Smooth muscle cell (in vitro differentiated cells): ENCODE data around the gene RHOBTB1. TPM values are rescaled to one million over a fixed set of nuclear protein-coding genes. Genes with fewer than 3 reads are reported as not detected.
A peak's percentile ranks its signal among the peaks of the same experiment; 100 is the strongest.
"Not testable (repeated sequence)": the region's sequence is repeated elsewhere in the genome, so short reads cannot be mapped to it uniquely, and the experiment has no call there.

Source experiments
- DNase-seq: peaks from one replicate; lab custom pipeline; 2025; ENCODE audit not compliant: unreplicated experiment; lab: John Stamatoyannopoulos, UW
- H2AFZ ChIP-seq: fragments of 200-600 bp; sonication (generic); 2 replicates; pipeline ENCODE4 v1.6.0; 2016; ENCODE audit warnings: antibody characterized with exemption, low read depth, mild to moderate bottlenecking
- H3F3A ChIP-seq: fragments of 200-600 bp; sonication (generic); 2 replicates; pipeline ENCODE4 v1.6.0; 2017; ENCODE audit warnings: antibody characterized with exemption, low read depth
- H3K27ac ChIP-seq: fragments of 200-600 bp; sonication (generic); 2 replicates; pipeline ENCODE4 v1.5.1; 2016; ENCODE audit warnings: low read depth, mild to moderate bottlenecking
- H3K27me3 ChIP-seq: fragments of 200-600 bp; sonication (generic); 2 replicates; pipeline ENCODE4 v1.6.1; 2016; ENCODE audit warnings: low read depth, mild to moderate bottlenecking
- H3K36me3 ChIP-seq: fragments of 200-600 bp; sonication (generic); 2 replicates; pipeline ENCODE4 v1.5.1; 2016; ENCODE audit warnings: low read depth
- H3K4me1 ChIP-seq: fragments of 200-600 bp; sonication (generic); 2 replicates; pipeline ENCODE4 v1.5.1; 2016; ENCODE audit warnings: low read depth
- H3K4me2 ChIP-seq: fragments of 200-600 bp; sonication (generic); 2 replicates; pipeline ENCODE4 v1.6.0; 2016; ENCODE audit warnings: mild to moderate bottlenecking
- H3K4me3 ChIP-seq: fragments of 200-600 bp; sonication (generic); 2 replicates; pipeline ENCODE4 v1.5.1; 2016; ENCODE audit warnings: mild to moderate bottlenecking
- H3K79me2 ChIP-seq: fragments of 200-600 bp; sonication (generic); 2 replicates; pipeline ENCODE4 v1.6.0; 2016; ENCODE audit warnings: low read depth, mild to moderate bottlenecking
- H3K9ac ChIP-seq: fragments of 200-600 bp; sonication (generic); 2 replicates; pipeline ENCODE4 v1.6.0; 2016; ENCODE audit warnings: low read depth
- H3K9me3 ChIP-seq: fragments of 200-600 bp; sonication (generic); replicated peaks from 2 replicates; pipeline ENCODE4 v1.5.1; 2016; ENCODE audit warnings: low read depth
- H4K20me1 ChIP-seq: fragments of 200-600 bp; sonication (generic); 2 replicates; pipeline ENCODE4 v1.6.0; 2016; ENCODE audit warnings: low read depth
- WGBS: methylation state at CpG from one replicate; pipeline ENCODE4 v1.1.7; 2016; ENCODE audit warnings: low lambda C conversion rate; 5-methylcytosine and 5-hydroxymethylcytosine counted together
- polyA plus RNA-seq: library from polyadenylated mRNA; unstranded; fragments of >200 nt; fragmentation: Nextera tagmentation; extraction: Ambion mirVana; gene quantifications from 2 replicates; pipeline ENCODE4 v1.2.1, GENCODE V29; 2016
- total RNA-seq: library from RNA; depleted of rRNA; stranded (reverse); fragments of >200 nt; gene quantifications from 2 replicates; pipeline ENCODE4 v1.2.3, GENCODE V29; 2014
- TF ChIP-seq, protein P1 (sequence below): fragments of 200-600 bp; sonication (generic); IDR thresholded peaks from 2 replicates; pipeline ENCODE4 v1.5.1; 2017; ENCODE audit warnings: borderline replicate concordance, mild to moderate bottlenecking, antibody characterized with exemption; ENCODE audit not compliant: insufficient read depth, poor library complexity, severe bottlenecking

The RHOBTB1 gene
- total and polyA plus RNA-seq, 2 experiments from 2014 or later = 33.7 to 49.1 TPM

DNA sequence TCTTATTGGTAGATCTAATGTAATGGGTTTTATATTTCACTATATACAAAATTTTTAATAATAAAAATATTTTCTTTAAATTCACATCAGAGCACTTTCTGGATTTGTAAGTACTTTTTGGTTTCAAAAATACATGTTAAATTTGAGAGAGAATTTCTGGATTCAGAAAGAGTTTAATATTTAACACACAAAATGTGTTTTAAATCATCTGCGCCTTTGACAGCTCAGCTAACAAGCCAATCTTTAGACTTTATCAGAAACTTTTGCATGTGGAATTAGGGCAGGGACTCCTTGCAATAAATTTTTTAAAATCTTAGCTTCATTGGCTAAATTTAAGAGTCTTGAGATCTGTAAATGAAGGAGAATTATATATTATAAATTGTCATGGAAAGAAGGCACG is 32.7 kb upstream of the RHOBTB1 start:
- Histone ChIP-seq H3K27me3 (no peaks in the 10 kb centered on the region), H3K4me1 (peaks cover 3% of the 10 kb centered on the region), H3K27ac (peak overlapping the region; percentile 25), H3K36me3 (no peaks in the 10 kb centered on the region), H3K9me3 (no peaks in the 10 kb centered on the region), H3K4me2 (no peak overlapping the region), H2AFZ (no peak overlapping the region), H3F3A (peaks cover 4% of the 10 kb centered on the region), H3K9ac (no peak overlapping the region), H3K79me2 (no peaks in the 10 kb centered on the region), H3K4me3 (no peak overlapping the region), H4K20me1 (no peaks in the 10 kb centered on the region)
- DNase-seq = no peak
- TF ChIP-seq, protein P1, sequence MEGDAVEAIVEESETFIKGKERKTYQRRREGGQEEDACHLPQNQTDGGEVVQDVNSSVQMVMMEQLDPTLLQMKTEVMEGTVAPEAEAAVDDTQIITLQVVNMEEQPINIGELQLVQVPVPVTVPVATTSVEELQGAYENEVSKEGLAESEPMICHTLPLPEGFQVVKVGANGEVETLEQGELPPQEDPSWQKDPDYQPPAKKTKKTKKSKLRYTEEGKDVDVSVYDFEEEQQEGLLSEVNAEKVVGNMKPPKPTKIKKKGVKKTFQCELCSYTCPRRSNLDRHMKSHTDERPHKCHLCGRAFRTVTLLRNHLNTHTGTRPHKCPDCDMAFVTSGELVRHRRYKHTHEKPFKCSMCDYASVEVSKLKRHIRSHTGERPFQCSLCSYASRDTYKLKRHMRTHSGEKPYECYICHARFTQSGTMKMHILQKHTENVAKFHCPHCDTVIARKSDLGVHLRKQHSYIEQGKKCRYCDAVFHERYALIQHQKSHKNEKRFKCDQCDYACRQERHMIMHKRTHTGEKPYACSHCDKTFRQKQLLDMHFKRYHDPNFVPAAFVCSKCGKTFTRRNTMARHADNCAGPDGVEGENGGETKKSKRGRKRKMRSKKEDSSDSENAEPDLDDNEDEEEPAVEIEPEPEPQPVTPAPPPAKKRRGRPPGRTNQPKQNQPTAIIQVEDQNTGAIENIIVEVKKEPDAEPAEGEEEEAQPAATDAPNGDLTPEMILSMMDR = no peak
- 87% methylated on average over 2 of the region's 2 CpGs for WGBS

GRCh38 chr10:60975716-60976115 is 31.7 kb upstream of the RHOBTB1 start:
- peaks cover 4% of the 10 kb centered on the region for H3F3A ChIP-seq
- DNase-seq = no peak
- H2AFZ ChIP-seq = no peak overlapping the region
- H3K27ac ChIP-seq = no peak overlapping the region
- H3K27me3 ChIP-seq = no peaks in the 10 kb centered on the region
- H3K79me2 ChIP-seq = no peaks in the 10 kb centered on the region
- H3K36me3 ChIP-seq = no peaks in the 10 kb centered on the region
- H3K4me1 ChIP-seq = peaks cover 3% of the 10 kb centered on the region
- WGBS = 97% methylated on average over 1 of the region's 1 CpG
- no peaks in the 10 kb centered on the region for H4K20me1 ChIP-seq
- TF ChIP-seq, protein P1 = no peak
- H3K4me3 ChIP-seq = no peak overlapping the region
- H3K9me3 ChIP-seq = no peaks in the 10 kb centered on the region
- no peak overlapping the region for H3K4me2 ChIP-seq
- no peak overlapping the region for H3K9ac ChIP-seq

DNA sequence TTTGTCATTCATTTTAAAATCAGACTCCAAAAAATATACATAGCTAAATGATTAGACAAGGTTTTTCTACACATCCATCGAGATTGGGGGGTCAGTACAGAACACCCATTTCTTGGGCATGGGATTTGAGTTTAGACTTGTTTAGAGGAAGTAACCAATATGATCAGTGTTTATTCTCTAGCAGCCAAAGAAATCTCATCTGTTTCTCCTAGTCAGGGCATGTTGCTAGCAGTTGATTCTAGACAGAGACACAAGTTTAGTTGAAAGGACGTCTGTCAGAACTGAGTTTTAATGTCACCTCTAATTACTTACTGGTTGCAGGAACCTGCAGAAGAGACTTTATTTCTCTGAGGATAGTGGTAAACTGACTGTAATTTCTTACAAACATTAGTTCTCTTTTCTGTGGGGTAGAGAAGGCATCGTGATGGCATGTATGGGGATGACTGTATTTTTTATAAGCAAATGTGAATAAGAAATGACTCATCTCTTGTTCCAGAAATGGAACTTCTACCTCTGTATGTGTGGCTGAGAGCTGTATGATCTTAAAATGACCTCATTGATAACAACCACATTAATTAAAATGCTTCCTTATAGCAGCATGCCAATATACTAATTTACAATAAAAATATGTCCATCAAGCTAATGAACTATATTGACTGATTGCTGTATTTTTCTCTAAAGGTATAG is 30.6 kb upstream of the RHOBTB1 start:
- H3K9me3 ChIP-seq = no peaks in the 10 kb centered on the region
- H3K4me3 ChIP-seq = no peak overlapping the region
- peak overlapping the region; percentile 22 for H3K9ac ChIP-seq
- H3K27me3 ChIP-seq = no peaks in the 10 kb centered on the region
- peak overlapping the region; percentile 64 for H3K4me2 ChIP-seq
- no peaks in the 10 kb centered on the region for H3K36me3 ChIP-seq
- TF ChIP-seq, protein P1 = no peak
- peaks cover 4% of the 10 kb centered on the region for H3F3A ChIP-seq
- peaks cover 3% of the 10 kb centered on the region for H3K4me1 ChIP-seq
- peak overlapping the region; percentile 79 for H3K27ac ChIP-seq
- H3K79me2 ChIP-seq = no peaks in the 10 kb centered on the region
- WGBS = 36% methylated on average over 3 of the region's 3 CpGs
- no peak for DNase-seq
- peak overlapping the region; percentile 14 for H2AFZ ChIP-seq
- no peaks in the 10 kb centered on the region for H4K20me1 ChIP-seq

GRCh38 chr10:60973086-60973485 is 29.1 kb upstream of the RHOBTB1 start:
- H3K36me3 ChIP-seq = no peaks in the 10 kb centered on the region
- H3K27me3 ChIP-seq = no peaks in the 10 kb centered on the region
- TF ChIP-seq, protein P1 = no peak
- DNase-seq = no peak
- H3K4me2 ChIP-seq = peak overlapping the region; percentile 20
- H3K9me3 ChIP-seq = no peaks in the 10 kb centered on the region
- H4K20me1 ChIP-seq = no peaks in the 10 kb centered on the region
- H2AFZ ChIP-seq = peak overlapping the region; percentile 56
- peaks cover 3% of the 10 kb centered on the region for H3K4me1 ChIP-seq
- 30% methylated on average over 2 of the region's 2 CpGs for WGBS
- no peak overlapping the region for H3K9ac ChIP-seq
- H3K4me3 ChIP-seq = no peak overlapping the region
- peaks cover 4% of the 10 kb centered on the region for H3F3A ChIP-seq
- H3K27ac ChIP-seq = no peak overlapping the region
- no peaks in the 10 kb centered on the region for H3K79me2 ChIP-seq

DNA sequence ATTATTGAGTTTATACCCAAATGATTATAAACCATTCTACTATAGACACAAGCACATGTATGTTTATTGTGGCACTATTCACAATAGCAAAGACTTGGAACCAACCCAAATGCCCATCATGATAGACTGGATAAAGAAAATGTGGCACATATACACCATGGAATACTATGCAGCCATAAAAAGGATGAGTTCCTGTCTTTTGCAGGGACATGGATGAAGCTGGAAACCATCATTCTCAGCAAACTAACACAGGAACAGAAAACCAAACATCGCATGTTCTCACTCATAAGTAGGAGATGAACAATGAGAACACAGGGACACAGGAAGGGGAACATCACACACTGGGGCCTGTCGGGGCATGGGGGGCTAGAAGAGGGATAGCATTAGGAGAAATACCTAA is 28.2 kb upstream of the RHOBTB1 start:
- not testable (repeated sequence) for H3K27ac ChIP-seq, H3K4me2 ChIP-seq, H3K79me2 ChIP-seq, H3K4me3 ChIP-seq, H3F3A ChIP-seq, H3K27me3 ChIP-seq, H3K4me1 ChIP-seq, DNase-seq, H3K36me3 ChIP-seq, H3K9ac ChIP-seq, H2AFZ ChIP-seq, H4K20me1 ChIP-seq, H3K9me3 ChIP-seq
- 95% methylated on average over 2 of the region's 2 CpGs for WGBS
